Suppressor macrophage treated with lipopolysaccharide for 4 hours (primary cell): ENCODE results near the gene DAB2IP.

ENCODE experiments used
- DNase-seq: peaks from one replicate; pipeline ENCODE4 v3.0.0-alpha.2; 2020

Gene DAB2IP

GRCh38 chr9:121707477-121708424 lies 56.3 kb downstream of the DAB2IP start:
- DNase-seq, result peak; percentile 23

- DNase-seq, result no peak
Observed at GRCh38 chr9:121708768-121709488, 57.5 kb downstream of the DAB2IP start.

GRCh38 chr9:121709798-121710197 lies 58.4 kb downstream of the DAB2IP start:
- DNase-seq, result no peak

- DNase-seq, result no peak
Observed at GRCh38 chr9:121711281-121711680, 59.8 kb downstream of the DAB2IP start.

DNA sequence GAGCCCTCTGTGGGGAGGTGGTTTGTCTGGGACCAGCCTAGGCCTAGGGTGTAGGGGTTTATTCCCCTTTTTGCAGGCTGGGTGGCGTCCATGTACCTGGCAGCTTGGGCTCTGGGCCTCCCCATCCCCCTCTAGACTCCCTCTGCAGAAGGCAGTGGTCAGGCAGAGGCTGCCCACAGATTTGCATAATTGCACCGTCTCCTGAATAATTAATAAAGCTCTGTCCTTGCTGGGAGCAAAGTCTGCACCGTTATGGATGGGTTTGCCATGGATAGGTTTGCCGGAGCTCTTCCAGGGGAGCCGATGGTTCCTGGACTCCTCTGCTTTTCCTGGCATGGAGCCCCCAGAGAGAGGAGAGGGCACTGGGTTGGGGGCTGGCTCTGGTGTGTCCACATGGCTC lies 60.4 kb downstream of the DAB2IP start:
- no peak for DNase-seq

DNA sequence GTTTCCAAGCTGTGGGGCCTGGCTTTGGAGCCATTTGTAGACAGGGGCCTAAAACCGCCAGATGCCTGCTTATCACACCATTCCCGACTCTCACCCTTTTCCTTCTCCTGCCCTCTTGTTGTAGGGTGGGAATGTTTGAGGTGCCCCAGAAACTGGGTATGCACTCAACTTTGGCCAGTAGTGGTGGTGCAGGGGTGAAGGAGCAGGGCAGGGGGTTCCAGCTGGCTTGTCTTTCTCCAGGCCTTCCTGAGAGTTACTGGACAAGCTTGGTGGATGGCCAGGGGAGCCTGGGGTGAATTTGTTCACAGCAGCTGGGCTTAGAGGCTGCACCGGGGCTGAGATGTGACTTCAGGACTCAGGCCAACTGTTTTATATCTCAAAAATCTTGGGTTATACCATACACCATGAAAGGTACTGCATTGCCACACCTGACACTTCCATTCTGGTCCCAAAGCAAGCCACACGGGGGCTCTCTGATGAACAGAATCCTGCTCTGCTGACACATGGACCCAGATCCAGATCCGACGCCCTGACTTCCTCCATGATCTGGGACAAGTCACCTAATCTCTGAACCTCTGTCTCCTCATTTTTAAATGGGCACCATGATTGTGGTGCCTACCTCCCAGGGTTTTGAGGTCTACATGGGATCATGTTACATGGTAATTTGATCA lies 62.1 kb downstream of the DAB2IP start:
- no peak for DNase-seq

DNA sequence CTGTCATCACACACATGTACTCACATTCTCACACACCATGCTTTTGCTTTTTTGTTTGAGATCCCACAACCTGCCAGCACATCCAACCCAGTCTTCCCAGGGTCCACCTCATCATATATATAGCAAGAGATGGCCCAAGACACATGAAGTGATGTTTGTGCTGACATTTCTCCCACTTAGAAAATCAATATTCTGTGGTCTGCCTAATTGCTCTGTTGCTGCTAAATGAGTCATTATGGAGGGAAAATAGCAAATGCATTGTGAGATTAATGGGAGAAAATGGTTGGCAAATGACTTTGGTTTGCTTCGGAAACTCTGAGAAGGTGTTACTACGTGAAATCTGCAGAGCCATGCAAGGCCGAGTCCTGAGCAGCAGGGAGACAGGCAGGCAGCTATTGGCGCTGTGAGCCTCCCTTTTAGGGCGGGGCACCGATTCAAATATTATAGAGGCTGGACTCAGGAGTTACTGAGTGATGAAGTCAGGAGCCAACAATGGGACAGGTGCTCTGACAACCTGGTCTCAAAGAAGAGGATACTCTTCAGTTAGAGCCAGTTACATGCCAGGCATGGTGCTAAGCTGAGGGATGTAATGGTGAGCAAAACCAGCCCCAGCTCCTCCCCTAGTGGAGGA lies 62.8 kb downstream of the DAB2IP start:
- DNase-seq, result no peak

GRCh38 chr9:121714873-121715272 lies 63.4 kb downstream of the DAB2IP start:
- no peak for DNase-seq

- DNase-seq, result no peak
Observed at GRCh38 chr9:121717141-121717991, 65.9 kb downstream of the DAB2IP start.

- DNase-seq, result no peak
Observed at GRCh38 chr9:121718084-121718483, 66.7 kb downstream of the DAB2IP start.

DNA sequence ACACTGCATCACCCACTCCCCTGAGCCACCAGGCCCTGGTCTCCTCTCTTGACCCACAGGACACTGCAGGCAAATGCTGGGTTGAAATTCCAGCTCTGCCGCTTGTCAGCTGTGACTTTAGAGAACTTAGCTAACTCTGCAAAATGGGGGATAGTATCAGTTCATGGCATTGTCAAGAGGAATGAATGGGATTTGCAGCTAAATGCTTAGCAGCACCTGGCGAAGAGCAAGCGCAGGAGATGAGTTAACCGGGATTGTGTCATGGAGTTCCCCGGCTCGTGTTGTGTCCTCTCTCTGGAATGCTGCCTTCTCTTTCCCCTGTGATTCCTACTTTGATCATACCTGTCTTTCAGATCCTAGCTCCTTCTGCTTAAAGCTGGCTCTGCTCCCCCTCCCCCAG lies 67.1 kb downstream of the DAB2IP start:
- no peak for DNase-seq

- DNase-seq, result no peak
Observed at GRCh38 chr9:121720311-121721057, 69.0 kb downstream of the DAB2IP start.

- DNase-seq, result no peak
Observed at GRCh38 chr9:121721058-121721350, 69.6 kb downstream of the DAB2IP start.

DNA sequence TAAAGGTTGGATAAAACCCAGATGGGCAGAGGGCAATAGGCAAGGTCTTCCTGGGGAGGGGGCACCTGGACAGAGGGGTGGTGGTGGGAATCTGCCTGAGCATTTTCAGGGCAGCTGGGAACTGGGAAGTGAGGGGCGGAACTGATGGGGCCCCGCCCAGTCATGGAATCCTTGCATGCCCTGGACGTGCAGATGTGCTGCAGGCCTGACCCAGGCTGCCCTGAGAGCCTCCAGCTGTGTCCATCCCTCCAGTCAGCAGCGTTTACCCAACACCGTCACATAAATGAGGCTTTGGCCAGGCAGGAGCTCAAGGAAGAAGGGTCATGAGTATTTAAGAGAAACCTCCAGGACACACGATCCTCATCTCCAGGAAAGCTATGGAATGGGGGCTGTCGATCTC lies 70.3 kb downstream of the DAB2IP start:
- no peak for DNase-seq

DNA sequence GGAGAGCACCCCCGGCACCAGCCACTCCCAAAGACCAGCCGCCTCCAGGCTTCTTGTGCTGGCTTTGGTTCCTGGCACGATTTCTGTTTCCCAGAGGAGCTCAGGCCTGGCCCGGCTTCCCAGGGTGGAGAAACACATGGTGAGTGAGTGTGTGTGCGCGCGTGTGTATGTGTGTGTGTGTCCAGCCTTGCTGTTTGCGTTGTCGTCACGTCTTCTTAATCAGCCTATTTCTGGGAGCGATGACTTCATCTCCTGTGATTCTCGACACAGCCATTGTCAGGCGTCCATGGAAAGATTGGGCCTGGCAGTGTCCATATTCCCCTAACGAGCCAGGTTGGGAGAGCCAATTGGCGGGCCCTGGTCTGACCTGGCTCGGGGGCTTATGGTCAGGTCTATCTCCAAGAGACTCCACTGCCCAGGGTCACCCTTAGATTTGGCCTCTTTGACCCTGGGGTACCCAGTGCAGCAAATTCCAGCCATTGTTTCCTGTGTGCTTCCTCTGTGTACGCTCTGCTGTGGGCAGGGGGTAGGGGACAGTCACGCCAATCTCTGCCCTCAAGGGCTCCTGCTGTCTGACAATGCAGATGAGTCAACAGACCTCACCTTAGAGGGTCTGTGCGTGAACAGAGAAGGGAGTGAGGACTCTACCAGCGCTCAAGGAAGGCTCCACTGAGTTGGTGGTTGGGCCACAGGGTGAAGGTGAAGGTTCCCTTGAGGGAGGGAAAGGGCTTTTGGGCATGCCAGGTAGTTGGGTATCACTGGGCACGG lies 73.8 kb downstream of the DAB2IP start:
- no peak for DNase-seq

DNA sequence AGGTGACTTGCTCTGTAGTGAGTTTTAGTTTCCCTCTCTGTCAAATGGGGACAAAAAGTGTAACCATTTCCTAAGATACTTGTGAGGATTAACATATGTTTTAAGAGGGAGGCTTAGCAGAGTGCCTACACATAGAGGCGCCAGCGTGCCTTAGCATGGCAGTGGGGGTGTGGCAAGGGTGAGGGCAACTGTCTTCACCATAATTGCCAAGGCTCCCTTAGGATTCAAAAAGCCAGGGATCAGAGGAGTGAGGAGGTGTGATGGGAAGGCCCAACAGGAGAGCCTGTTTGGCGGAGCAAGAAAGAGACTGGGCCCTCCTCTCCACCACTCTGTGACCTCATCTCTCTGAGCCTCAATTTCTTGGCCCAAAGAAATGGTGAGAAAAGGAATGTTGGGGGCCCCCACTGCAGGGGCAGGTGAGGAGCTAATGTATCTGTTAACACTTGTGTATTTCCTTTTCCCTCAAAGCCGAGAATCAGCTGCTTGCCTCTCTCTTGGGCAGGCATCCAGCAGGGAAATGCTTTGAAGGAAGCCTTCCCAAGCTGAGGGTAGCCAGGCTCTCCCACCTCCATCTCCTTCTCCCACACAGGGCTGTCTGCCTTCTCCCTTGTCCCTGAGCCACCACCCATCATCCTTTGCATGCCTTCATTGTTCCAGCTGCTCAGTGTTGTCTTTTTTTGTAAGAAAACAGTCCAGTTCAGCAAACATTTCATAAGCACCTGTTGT lies 76.0 kb downstream of the DAB2IP start:
- no peak for DNase-seq

DNA sequence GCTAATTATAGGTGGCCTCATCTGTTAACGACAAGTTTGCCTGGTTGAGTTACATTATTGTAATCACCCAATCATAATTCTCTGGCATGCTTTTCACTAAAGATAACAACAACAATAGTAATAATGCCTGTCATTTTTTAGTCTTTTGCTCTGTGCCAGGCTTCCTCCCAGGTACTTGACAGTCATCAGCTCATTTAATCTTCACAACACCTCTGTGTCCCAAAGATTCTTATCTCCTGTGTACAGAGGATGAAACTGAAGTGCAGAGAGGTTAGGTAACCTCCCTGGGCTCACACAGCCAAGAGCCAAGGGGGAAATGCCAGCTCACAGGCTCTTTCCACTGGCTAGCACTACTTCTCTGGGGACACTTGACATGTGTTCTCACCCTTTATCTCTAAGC lies 77.5 kb downstream of the DAB2IP start:
- no peak for DNase-seq

DNA sequence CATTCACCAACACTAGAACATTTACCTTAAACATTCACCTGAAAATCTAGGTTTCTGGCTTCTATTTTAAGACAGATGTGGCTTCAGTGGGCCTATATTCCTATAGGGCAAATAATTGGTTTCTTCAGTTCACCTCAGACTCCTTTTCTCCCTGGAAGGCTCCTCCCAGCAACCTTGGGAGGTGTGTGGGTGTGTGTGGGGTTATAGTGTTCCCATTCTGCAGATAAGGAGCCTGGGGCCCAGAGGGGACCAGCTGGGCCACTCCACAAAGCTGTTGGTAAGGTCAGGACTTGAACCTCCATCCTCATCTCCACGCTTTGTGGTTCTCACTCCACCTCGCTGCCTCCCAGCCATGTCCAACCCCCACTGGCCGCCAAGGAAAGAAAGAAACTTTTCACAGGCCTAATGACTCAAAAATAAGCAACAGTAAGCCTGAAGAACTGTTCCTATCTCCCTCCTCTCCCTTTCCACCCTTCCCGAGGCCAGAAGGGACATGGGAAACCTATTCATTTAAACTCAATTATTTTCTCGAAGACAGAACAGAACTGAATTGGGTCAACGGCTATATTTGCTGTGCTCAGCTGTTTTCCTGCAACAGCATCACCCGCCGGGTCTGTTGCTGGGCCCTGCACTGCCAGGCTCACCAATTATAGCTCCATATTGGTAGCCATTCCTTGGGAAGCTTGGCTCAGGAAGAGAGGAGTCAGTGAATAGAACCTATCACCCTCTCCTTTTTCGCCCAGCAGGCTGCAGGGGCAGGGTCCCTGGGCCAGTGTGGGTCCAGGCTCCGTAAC lies 78.5 kb downstream of the DAB2IP start:
- no peak for DNase-seq

DNA sequence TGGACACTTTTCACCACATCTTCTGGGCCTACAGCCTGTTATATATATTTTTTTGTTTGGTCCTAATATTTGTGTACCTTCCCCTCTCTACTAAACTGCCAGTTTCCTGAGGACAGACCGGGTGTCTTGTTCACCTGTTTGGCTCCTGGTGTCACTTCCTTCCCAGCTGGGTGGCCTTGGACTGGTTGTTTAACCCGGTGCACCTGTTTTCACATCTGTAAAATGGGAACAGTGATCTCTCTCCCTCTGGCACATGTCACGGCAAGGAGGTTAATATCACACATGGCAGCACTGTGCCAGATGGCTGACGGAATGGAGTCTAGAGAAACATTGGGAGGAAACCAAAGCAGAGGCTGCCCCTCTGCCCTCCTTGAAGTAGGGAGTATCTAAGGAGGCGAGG lies 79.7 kb downstream of the DAB2IP start:
- DNase-seq, result no peak
